ENCODE results near the gene POC1A. TPM values are rescaled to one million over a fixed set of nuclear protein-coding genes. Genes with fewer than 3 reads are reported as not detected.

Gene POC1A
- total RNA-seq, 1 experiment from 2014 or later = 10.7 TPM

- DNase-seq (ENCODE audit: low read depth) = peak; percentile 95
Measured at GRCh38 chr3:52128118-52128683, 26.0 kb downstream of the POC1A start.

GRCh38 chr3:52126500-52126899, 27.7 kb downstream of the POC1A start:
- DNase-seq (ENCODE audit: low read depth) = no peak

GRCh38 chr3:52126036-52126435, 28.2 kb downstream of the POC1A start:
- DNase-seq (ENCODE audit: low read depth) = no peak

- DNase-seq (ENCODE audit: low read depth) = no peak
Measured at GRCh38 chr3:52124766-52125165, 29.5 kb downstream of the POC1A start.

GRCh38 chr3:52124126-52124525, 30.1 kb downstream of the POC1A start:
- DNase-seq (ENCODE audit: low read depth) = no peak

- DNase-seq (ENCODE audit: low read depth) = peak; percentile 38
Measured at GRCh38 chr3:52123106-52123725, 31.0 kb downstream of the POC1A start.

- DNase-seq (ENCODE audit: low read depth) = no peak
Measured at GRCh38 chr3:52122491-52122890, 31.7 kb downstream of the POC1A start.

GRCh38 chr3:52121813-52122212, 32.4 kb downstream of the POC1A start:
- DNase-seq (ENCODE audit: low read depth) = no peak

- DNase-seq (ENCODE audit: low read depth) = no peak
Measured at GRCh38 chr3:52121464-52121805, 32.8 kb downstream of the POC1A start.

GRCh38 chr3:52120556-52121463, 33.4 kb downstream of the POC1A start:
- DNase-seq (ENCODE audit: low read depth) = no peak

- no peak for DNase-seq (ENCODE audit: low read depth)
Measured at GRCh38 chr3:52119826-52120225, 34.4 kb downstream of the POC1A start.

GRCh38 chr3:52119099-52119498, 35.1 kb downstream of the POC1A start:
- DNase-seq (ENCODE audit: low read depth) = no peak

- DNase-seq (ENCODE audit: low read depth) = no peak
Measured at GRCh38 chr3:52118156-52118875, 35.9 kb downstream of the POC1A start.

GRCh38 chr3:52117537-52117936, 36.7 kb downstream of the POC1A start:
- DNase-seq (ENCODE audit: low read depth) = no peak

- DNase-seq (ENCODE audit: low read depth) = no peak
Measured at GRCh38 chr3:52112056-52112455, 42.2 kb downstream of the POC1A start.

- no peak for DNase-seq (ENCODE audit: low read depth)
Measured at GRCh38 chr3:52110502-52110901, 43.7 kb downstream of the POC1A start.

GRCh38 chr3:52109611-52110301, 44.5 kb downstream of the POC1A start:
- DNase-seq (ENCODE audit: low read depth) = no peak

GRCh38 chr3:52108302-52109232, 45.7 kb downstream of the POC1A start:
- no peak for DNase-seq (ENCODE audit: low read depth)

- no peak for DNase-seq (ENCODE audit: low read depth)
Measured at GRCh38 chr3:52106951-52107611, 47.1 kb downstream of the POC1A start.

All from M059J (cell line).